Erythroblast (primary cell): ENCODE measurements around the gene POLA2.

ENCODE experiments used
- GATA1 ChIP-seq: IDR thresholded peaks from 2 replicates; pipeline ENCODE4 v1.6.1; 2011; ENCODE audit warnings: low read depth, mild to moderate bottlenecking, control low read depth, low read length, moderate library complexity
- POLR2A ChIP-seq: IDR thresholded peaks from 2 replicates; pipeline ENCODE4 v1.6.1; 2011; ENCODE audit warnings: mild to moderate bottlenecking, low read length

DNA sequence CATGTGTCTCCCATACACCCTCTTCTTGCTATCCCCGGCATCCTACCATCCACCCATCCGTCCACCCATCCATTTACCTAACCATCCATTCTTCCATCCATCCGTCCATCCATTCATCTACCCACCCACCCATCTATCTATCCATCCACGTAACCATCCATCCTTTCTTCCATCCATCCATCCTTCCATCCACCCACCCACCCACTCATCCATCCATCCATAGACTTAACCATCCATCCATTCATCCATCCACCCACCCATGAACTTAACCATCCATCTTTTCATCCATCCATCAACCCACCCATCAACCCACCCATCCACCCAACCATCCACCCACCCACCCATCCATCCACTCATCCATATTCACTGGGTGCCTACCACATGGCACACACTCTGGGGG, 42.3 kb downstream of the POLA2 start:
- TF ChIP-seq POLR2A = no peak
- no peak for TF ChIP-seq GATA1
